HEK293T (cell line): ENCODE measurements around the gene TMEM161A.

Experiments used
- BHLHE40 ChIP-seq: fragments of 450-650 bp; IDR thresholded peaks from 2 replicates; pipeline ENCODE4 v1.6.1; 2016; ENCODE audit warnings: mild to moderate bottlenecking, moderate library complexity, borderline replicate concordance
- CTBP1 ChIP-seq: fragments of 450-650 bp; IDR thresholded peaks from 2 replicates; pipeline ENCODE4 v1.6.1; 2016; ENCODE audit warnings: borderline replicate concordance
- ELF4 ChIP-seq: fragments of 450-650 bp; IDR thresholded peaks from 2 replicates; pipeline ENCODE4 v1.6.1; 2017; ENCODE audit warnings: antibody characterized with exemption
- FOXK2 ChIP-seq: fragments of 450-650 bp; IDR thresholded peaks from 2 replicates; pipeline ENCODE4 v1.6.1; 2016; ENCODE audit warnings: mild to moderate bottlenecking
- FOXM1 ChIP-seq: fragments of 450-650 bp; IDR thresholded peaks from 2 replicates; pipeline ENCODE4 v1.6.1; 2017; ENCODE audit warnings: mild to moderate bottlenecking, borderline replicate concordance
- SP1 ChIP-seq: fragments of 450-650 bp; IDR thresholded peaks from 2 replicates; pipeline ENCODE4 v1.6.1; 2017
- ZNF384 ChIP-seq: fragments of 450-650 bp; IDR thresholded peaks from 2 replicates; pipeline ENCODE4 v1.6.1; 2016

GRCh38 chr19:19145281-19145680, 7.0 kb upstream of the TMEM161A start:
- TF ChIP-seq FOXM1, result no peak
- TF ChIP-seq SP1, result no peak
- TF ChIP-seq BHLHE40, result no peak
- no peak for TF ChIP-seq FOXK2
- no peak for TF ChIP-seq ELF4
- TF ChIP-seq ZNF384, result no peak
- TF ChIP-seq CTBP1, result no peak
